ENCODE results near the gene MACC1. TPM values are rescaled to one million over a fixed set of nuclear protein-coding genes. Genes with fewer than 3 reads are reported as not detected.

The MACC1 gene
- total and polyA plus RNA-seq, 2 donors (not counting 3 experiments of a cell fraction or from before 2014, with no cell fraction given): not detected

DNA sequence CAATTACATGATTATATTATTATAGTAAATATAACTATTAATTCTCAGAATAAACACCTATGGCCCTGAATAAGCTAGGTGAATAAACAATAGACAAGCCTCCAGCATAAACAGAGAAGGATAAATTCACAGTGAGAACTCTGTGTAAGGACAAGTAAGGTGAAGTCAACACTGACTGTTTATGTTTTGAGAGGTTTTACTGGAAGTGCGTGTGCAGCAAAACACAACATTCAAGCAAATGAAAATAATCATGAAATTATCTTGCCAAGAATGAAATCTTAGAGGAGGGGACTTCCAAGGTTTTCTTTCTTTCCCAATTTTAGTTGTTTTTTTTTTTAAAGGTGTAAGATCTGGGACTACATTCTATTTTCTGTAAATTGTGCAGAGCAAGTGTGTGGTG is 112.5 kb downstream of the MACC1 start:
- Histone ChIP-seq H3K9me3 (replicated peaks; ENCODE audit: control insufficient read depth, insufficient read depth, low read length) (no peaks in the 10 kb centered on the region), H3K9ac (replicated peaks; ENCODE audit: extremely low read depth, insufficient read depth, low read length) (no peak overlapping the region), H4K20me1 (replicated peaks; ENCODE audit: control insufficient read depth, extremely low read depth, insufficient read depth, low read length) (no peaks in the 10 kb centered on the region), H3K4me1 (ENCODE audit: control insufficient read depth, extremely low read depth, insufficient read depth, low read length) (no peaks in the 10 kb centered on the region), H2AFZ (ENCODE audit: low read depth, low read length) (no peak overlapping the region), H3K4me3 (replicated peaks in 1 of 3; ENCODE audit: insufficient read depth in 1 of 3, low read depth in 1 of 3, low read length in 3 of 3) (no peak overlapping the region), H3K27ac (ENCODE audit: insufficient read depth, low read depth, low read length) (no peak overlapping the region), H3K36me3 (ENCODE audit: control insufficient read depth in 2 of 2, extremely low read depth in 1 of 2, insufficient read depth in 2 of 2, low read length in 2 of 2) (no peaks in the 10 kb centered on the region), H3K27me3 (ENCODE audit: control insufficient read depth in 2 of 2, insufficient read depth in 2 of 2, low read length in 2 of 2) (no peaks in the 10 kb centered on the region), H3K9me1 (replicated peaks; ENCODE audit: control insufficient read depth, extremely low read depth, insufficient read depth, low read length) (no peaks in the 10 kb centered on the region), H3K4me2 (ENCODE audit: insufficient read depth, low read length) (no peak overlapping the region), H3K79me2 (ENCODE audit: control insufficient read depth, insufficient read depth, low read length) (no peaks in the 10 kb centered on the region)
- DNase-seq (ENCODE audit: low read depth, low spot score): no peak
- POLR2A ChIA-PET: no interaction called here
- dilution Hi-C loops (cut with MboI; ENCODE audit: extremely low pct_ligation_motif_present, low sequenced_read_pairs) (no loop called here), intact Hi-C loops (cut with micrococcal nuclease) (no loop called here)
- no TSS peak for BruUV-seq (replicated peaks)
- CTCF ChIA-PET: interaction anchor here (1.2 kb wide), 1 partner anchor 494 kb away, joined by 4 read pairs; no protein-coding TSS in a partner anchor
- FAIRE-seq: no peak
- TF ChIP-seq MAX (IDR thresholded peaks at IDR 0.05; ENCODE audit: insufficient read depth, insufficient read length) (no peak), POLR2A (IDR thresholded peaks at IDR 0.05; ENCODE audit: low read depth, low read length) (no peak), EZH2 (IDR thresholded peaks at IDR 0.05; ENCODE audit: borderline replicate concordance, low read depth, low read length, severe bottlenecking) (no peak), MYC (IDR thresholded peaks at IDR 0.05; ENCODE audit: low read depth, low read length) (no peak), POLR2AphosphoS5 (IDR thresholded peaks at IDR 0.05; ENCODE audit: insufficient read depth, low read depth, low read length) (no peak), FOS (IDR thresholded peaks at IDR 0.05; ENCODE audit: borderline replicate concordance, insufficient read depth, low read length) (no peak), GATA2 (IDR thresholded peaks at IDR 0.05; ENCODE audit: insufficient read depth, insufficient read length, low read depth, low read length) (no peak), JUN (IDR thresholded peaks at IDR 0.05; ENCODE audit: borderline replicate concordance, insufficient read depth, insufficient read length, low read depth) (no peak)
- TF ChIP-seq, protein P1, sequence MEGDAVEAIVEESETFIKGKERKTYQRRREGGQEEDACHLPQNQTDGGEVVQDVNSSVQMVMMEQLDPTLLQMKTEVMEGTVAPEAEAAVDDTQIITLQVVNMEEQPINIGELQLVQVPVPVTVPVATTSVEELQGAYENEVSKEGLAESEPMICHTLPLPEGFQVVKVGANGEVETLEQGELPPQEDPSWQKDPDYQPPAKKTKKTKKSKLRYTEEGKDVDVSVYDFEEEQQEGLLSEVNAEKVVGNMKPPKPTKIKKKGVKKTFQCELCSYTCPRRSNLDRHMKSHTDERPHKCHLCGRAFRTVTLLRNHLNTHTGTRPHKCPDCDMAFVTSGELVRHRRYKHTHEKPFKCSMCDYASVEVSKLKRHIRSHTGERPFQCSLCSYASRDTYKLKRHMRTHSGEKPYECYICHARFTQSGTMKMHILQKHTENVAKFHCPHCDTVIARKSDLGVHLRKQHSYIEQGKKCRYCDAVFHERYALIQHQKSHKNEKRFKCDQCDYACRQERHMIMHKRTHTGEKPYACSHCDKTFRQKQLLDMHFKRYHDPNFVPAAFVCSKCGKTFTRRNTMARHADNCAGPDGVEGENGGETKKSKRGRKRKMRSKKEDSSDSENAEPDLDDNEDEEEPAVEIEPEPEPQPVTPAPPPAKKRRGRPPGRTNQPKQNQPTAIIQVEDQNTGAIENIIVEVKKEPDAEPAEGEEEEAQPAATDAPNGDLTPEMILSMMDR (IDR thresholded peaks at IDR 0.05; ENCODE audit: extremely low read depth in 1 of 2, insufficient read depth in 1 of 2, low read depth in 1 of 2, low read length in 2 of 2): no peak
